Mucosa of descending colon (tissue), 3 donors: ENCODE results near the gene ZNF177. TPM values are rescaled to one million over a fixed set of nuclear protein-coding genes. Genes with fewer than 3 reads are reported as not detected.
"Not testable (repeated sequence)": the region's sequence is repeated elsewhere in the genome, so short reads cannot be mapped to it uniquely, and the experiment has no call there.

Source experiments
- ATAC-seq: fragments of 200-7000 bp; cut with Tn5 transposase; one replicate; pipeline ENCODE4 v1.9.1; 2020; ENCODE audit warnings: mild to moderate bottlenecking, moderate library complexity
- DNase-seq, 3 donors: peaks; one replicate each; pipeline ENCODE4 v3.0.0-alpha.2; 2020
- H3K36me3 ChIP-seq: fragments of 200-600 bp; one replicate; pipeline ENCODE4 v1.8.0; 2021; ENCODE audit warnings: low read depth, mild to moderate bottlenecking
- H3K4me1 ChIP-seq: fragments of 200-600 bp; one replicate; pipeline ENCODE4 v1.8.0; 2021; ENCODE audit warnings: low read depth, mild to moderate bottlenecking
- H3K4me3 ChIP-seq: fragments of 200-600 bp; one replicate; pipeline ENCODE4 v1.8.0; 2021; ENCODE audit warnings: mild to moderate bottlenecking
- H3K9me3 ChIP-seq: fragments of 200-600 bp; one replicate; pipeline ENCODE4 v1.8.0; 2021; ENCODE audit warnings: mild to moderate bottlenecking
- CTCF ChIP-seq: fragments of 200-600 bp; IDR thresholded peaks from one replicate; pipeline ENCODE4 v1.8.0; 2022; ENCODE audit warnings: antibody characterized with exemption, mild to moderate bottlenecking
- intact Hi-C, 2 donors: fragments of 100-400 bp; cut with DNase I in 1 of 2; cut with micrococcal nuclease in 1 of 2; formaldehyde crosslinking; loops; one replicate each; pipeline versions ENCODE4 v1.11.0 to v1.11.1; 2022; cut with DNase I, micrococcal nuclease
- long read RNA-seq, 2 donors: library from polyadenylated mRNA; unstranded; transcript quantifications; one replicate each; pipeline ENCODE4 v2.0.0, GENCODE V29; 2019 to 2021
- total RNA-seq, 3 donors: library from RNA; stranded (reverse); fragmentation: NEBNext Ultra II Directional in 2 of 3; extraction: Animal tissue kit (Norgen Biotek cat#: 25700) in 2 of 3; gene quantifications; one replicate each; pipeline versions ENCODE4 v1.2.1 to v1.2.4, GENCODE V29; 2021 to 2023
- donor health status: DM: no; HTN: no; CAD: no; lungs with moderate emphysema.
- donor health status: DM: no; HTN: no; CAD: no.
- donor health status: DM: no; HTN: yes; CAD: no.

The ZNF177 gene
- total RNA-seq = 1 to 10 TPM in 2 of 3 donors, not detected in 1; 2.5 to 5.5 TPM
- long read RNA-seq, donor 1, partial matches to known transcripts = 0 of 2 reads
- long read RNA-seq, donor 1, other reads (novel, unspliced or antisense) = 2 of 2 reads
- long read RNA-seq, donor 2 = 0 reads

GRCh38 chr19:9362905-9363304 lies at the start of gene ZNF177:
ZNF177 (plus strand) TSS chr19:9363013; CDS start chr19:9378312, 15,299 bp downstream.
- H3K4me1 ChIP-seq = no peaks in the 10 kb centered on the region
- DNase-seq (no peak), ATAC-seq (no peak)
- peaks cover 87% of the 10 kb centered on the region for H3K9me3 ChIP-seq
- H3K4me3 ChIP-seq = no peak within 1 kb of the TSS
- intact Hi-C loops = no loop called here
- no peak for TF ChIP-seq CTCF
- no peaks in the 10 kb centered on the region for H3K36me3 ChIP-seq

DNA sequence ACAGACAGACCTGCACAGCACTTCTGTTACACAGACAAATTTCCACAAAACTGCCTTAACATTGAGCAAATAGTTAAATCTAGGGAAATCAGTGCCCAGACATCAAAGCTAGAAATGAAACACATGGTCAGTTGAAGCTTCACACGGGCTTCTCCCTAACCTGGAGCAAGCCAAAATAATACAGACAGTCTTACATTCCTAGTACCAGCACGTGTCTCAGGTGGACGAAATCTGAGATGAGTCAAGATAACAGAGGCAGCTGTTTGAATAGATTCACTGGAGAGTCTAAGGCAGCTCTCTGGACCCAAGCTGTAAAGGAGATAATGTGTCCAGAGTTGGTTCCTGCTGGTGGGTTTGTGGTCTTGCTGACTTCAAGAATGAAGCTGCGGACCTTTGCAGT lies 49.1 kb upstream of the ZNF177 start:
- no peak for ATAC-seq
- TF ChIP-seq CTCF = no peak
- intact Hi-C loops = no loop called here

GRCh38 chr19:9321338-9321737 lies 41.5 kb upstream of the ZNF177 start:
- intact Hi-C loops = no loop called here

More for the DNA sequence above, 49.1 kb upstream of the ZNF177 start:
- Histone ChIP-seq H3K4me3 (no peak overlapping the region), H3K36me3 (no peaks in the 10 kb centered on the region), H3K4me1 (no peaks in the 10 kb centered on the region), H3K9me3 (peaks cover 10% of the 10 kb centered on the region)
- no peak for DNase-seq

DNA sequence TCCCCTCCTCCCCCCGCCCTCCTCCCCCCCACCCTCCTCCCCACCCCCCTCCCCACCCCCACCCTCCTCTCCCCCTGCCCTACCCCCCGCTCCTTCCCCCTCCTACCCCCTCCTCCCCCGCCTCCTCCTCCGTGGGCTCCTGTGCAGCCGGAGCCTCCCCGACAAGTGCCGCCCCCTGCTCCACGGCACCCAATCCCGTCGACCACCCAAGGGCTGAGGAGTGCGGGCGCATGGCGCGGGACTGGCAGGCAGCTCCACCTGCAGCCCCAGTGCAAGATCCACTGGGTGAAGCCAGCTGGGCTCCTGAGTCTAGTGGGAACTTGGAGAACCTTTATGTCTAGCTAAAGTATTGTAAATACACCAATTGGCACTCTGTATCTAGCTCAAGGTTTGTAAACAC lies 41.1 kb upstream of the ZNF177 start:
- DNase-seq, H3K4me3 ChIP-seq, ATAC-seq, H3K36me3 ChIP-seq, intact Hi-C loops, H3K4me1 ChIP-seq: not testable (repeated sequence)
- peaks cover 29% of the 10 kb centered on the region for H3K9me3 ChIP-seq

More at GRCh38 chr19:9321338-9321737, 41.5 kb upstream of the ZNF177 start:
- no peak for TF ChIP-seq CTCF
- H3K9me3 ChIP-seq = peaks cover 25% of the 10 kb centered on the region
- H3K4me3 ChIP-seq = no peak overlapping the region
- H3K36me3 ChIP-seq = no peaks in the 10 kb centered on the region
- DNase-seq (no peak), ATAC-seq (no peak)
- no peaks in the 10 kb centered on the region for H3K4me1 ChIP-seq

DNA sequence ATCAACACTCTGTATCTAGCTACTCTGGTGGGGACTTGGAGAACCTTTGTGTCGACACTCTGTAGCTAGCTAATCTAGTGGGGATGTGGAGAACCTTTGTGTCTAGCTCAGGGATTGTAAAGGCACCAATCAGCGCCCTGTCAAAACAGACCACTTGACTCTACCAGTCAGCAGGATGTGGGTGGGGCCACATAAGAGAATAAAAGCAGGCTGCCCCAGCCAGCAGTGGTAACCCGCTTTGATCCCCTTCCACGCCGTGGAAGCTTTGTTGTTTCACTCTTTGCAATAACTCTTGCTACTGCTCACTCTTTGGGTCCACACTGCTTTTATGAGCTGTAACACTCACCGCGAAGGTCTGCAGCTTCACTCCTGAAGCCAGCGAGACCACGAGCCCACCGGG lies 40.6 kb upstream of the ZNF177 start:
- intact Hi-C loops, H3K4me3 ChIP-seq, H3K4me1 ChIP-seq, H3K36me3 ChIP-seq, DNase-seq, ATAC-seq: not testable (repeated sequence)
- H3K9me3 ChIP-seq = peaks cover 33% of the 10 kb centered on the region

DNA sequence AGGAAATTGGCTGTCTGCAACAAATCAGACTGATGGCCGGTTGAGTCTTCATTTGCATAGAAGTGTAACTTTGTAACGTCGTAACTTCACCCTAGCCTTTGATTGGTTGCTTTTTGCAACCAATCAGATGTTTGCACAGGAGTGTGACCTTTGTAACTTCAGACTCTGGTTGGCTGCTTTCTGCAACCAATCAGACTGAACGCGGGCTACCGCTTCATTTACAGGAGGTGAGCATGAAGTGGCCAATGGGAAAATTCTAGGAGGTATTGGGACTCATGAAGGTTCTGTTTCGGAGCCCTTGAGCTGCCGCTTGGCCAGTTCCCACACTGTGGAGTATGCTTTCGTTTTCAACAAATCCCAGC lies 39.3 kb upstream of the ZNF177 start:
- no peak for TF ChIP-seq CTCF
- H3K4me1 ChIP-seq = no peaks in the 10 kb centered on the region
- ATAC-seq (peak; percentile 62), DNase-seq (peak in 2 of 3 donors; percentile 52 to 66)
- intact Hi-C loops = no loop called here
- peak overlapping the region; percentile 63 for H3K4me3 ChIP-seq
- peaks cover 47% of the 10 kb centered on the region for H3K9me3 ChIP-seq
- H3K36me3 ChIP-seq = no peaks in the 10 kb centered on the region
